ENCODE data around the gene SLC1A4. TPM values are rescaled to one million over a fixed set of nuclear protein-coding genes. Genes with fewer than 3 reads are reported as not detected.

SLC1A4 gene
- total and polyA plus RNA-seq, 12 donors = 13.0 to 196 (median 60.0) TPM

- DNase-seq = no peak
- WGBS, 4 donors = 93 to 100% (median 93%) methylated on average over 3 of the region's 3 CpGs
- intact Hi-C loops (cut with DNase I) = no loop called here
- Histone ChIP-seq H3K4me3 (no peak overlapping the region), H3K4me1 (replicated peaks in 1 of 2) (peaks cover 6 to 70% of the 10 kb centered on the region in 2 donors), H3K9me3 (replicated peaks in 1 of 3) (no peaks in the 10 kb centered on the region), H3K27me3 (no peaks in the 10 kb centered on the region), H3K36me3 (replicated peaks in 1 of 2) (no peaks in the 10 kb centered on the region), H3K27ac (no peak overlapping the region)
- no peak for TF ChIP-seq POLR2A (IDR thresholded peaks at IDR 0.05)
- TF ChIP-seq CTCF (IDR thresholded peaks at IDR 0.05) = no peak
Measured at GRCh38 chr2:64995041-64995440, 5.8 kb downstream of the SLC1A4 start.

GRCh38 chr2:64996871-64997307 lies 7.7 kb downstream of the SLC1A4 start:
- H3K27ac ChIP-seq = peak overlapping the region in 1 of 5 donors; percentile 36
- intact Hi-C loops (cut with DNase I) = no loop called here
- TF ChIP-seq CTCF (IDR thresholded peaks at IDR 0.05) (peak in 3 of 6 experiments; percentile 19 to 35 (median 32)), POLR2A (IDR thresholded peaks at IDR 0.05) (no peak)
- no peaks in the 10 kb centered on the region for H3K27me3 ChIP-seq
- no peaks in the 10 kb centered on the region for H3K9me3 ChIP-seq (replicated peaks in 1 of 3)
- no peaks in the 10 kb centered on the region for H3K36me3 ChIP-seq (replicated peaks in 1 of 2)
- H3K4me3 ChIP-seq = no peak overlapping the region
- WGBS, 4 donors = 79 to 90% (median 84%) methylated on average over 3 of the region's 3 CpGs
- peaks cover 9 to 69% of the 10 kb centered on the region in 2 donors for H3K4me1 ChIP-seq (replicated peaks in 1 of 2)
- DNase-seq = no peak

GRCh38 chr2:64998658-64999061 lies 9.5 kb downstream of the SLC1A4 start:
- Histone ChIP-seq H3K4me1 (replicated peaks in 1 of 2) (peaks cover 13 to 65% of the 10 kb centered on the region in 2 donors), H3K27me3 (no peaks in the 10 kb centered on the region), H3K4me3 (no peak overlapping the region), H3K27ac (peak overlapping the region in 4 of 5 donors; percentile 38 to 74 (median 56)), H3K9me3 (replicated peaks in 1 of 3) (no peaks in the 10 kb centered on the region), H3K36me3 (replicated peaks in 1 of 2) (no peaks in the 10 kb centered on the region)
- TF ChIP-seq CTCF (IDR thresholded peaks at IDR 0.05) (no peak), POLR2A (IDR thresholded peaks at IDR 0.05) (no peak)
- intact Hi-C loops (cut with DNase I) = no loop called here
- DNase-seq = peak in 2 of 7 donors; percentile 29 to 33
- WGBS, 4 donors = 22 to 39% (median 30%) methylated on average over 2 of the region's 2 CpGs

- Histone ChIP-seq H3K9me3 (replicated peaks in 1 of 3) (no peaks in the 10 kb centered on the region), H3K4me3 (no peak overlapping the region), H3K27ac (peak overlapping the region in 2 of 5 donors; percentile 66 to 74), H3K4me1 (replicated peaks in 1 of 2) (peaks cover 13 to 66% of the 10 kb centered on the region in 2 donors), H3K36me3 (replicated peaks in 1 of 2) (no peaks in the 10 kb centered on the region), H3K27me3 (no peaks in the 10 kb centered on the region)
- WGBS, 4 donors = 83 to 93% (median 89%) methylated on average over 2 of the region's 2 CpGs
- intact Hi-C loops (cut with DNase I) = no loop called here
- no peak for DNase-seq
- TF ChIP-seq CTCF (IDR thresholded peaks at IDR 0.05) = no peak
- TF ChIP-seq POLR2A (IDR thresholded peaks at IDR 0.05) = no peak
Measured at GRCh38 chr2:64999754-65000153, 10.6 kb downstream of the SLC1A4 start.

Measured in adrenal gland (tissue), 12 donors.